Left kidney (tissue), 8 donors: ENCODE results near the gene KATNAL1. TPM values are rescaled to one million over a fixed set of nuclear protein-coding genes. Genes with fewer than 3 reads are reported as not detected.
A peak's percentile ranks its signal among the peaks of the same experiment; 100 is the strongest.

Experiments used
- DNase-seq: peaks from one replicate; pipeline ENCODE4 v3.0.0-alpha.2; 2013
- long read RNA-seq, 8 donors: transcript quantifications; one replicate each; lab custom pipeline, GENCODE V29; 2026
- polyA plus RNA-seq: library from polyadenylated mRNA; unstranded; fragments of 120-200 nt; gene quantifications from one replicate; pipeline ENCODE4 v1.2.1, GENCODE V29; 2013; ENCODE audit not compliant: insufficient read length

The KATNAL1 gene
- polyA plus RNA-seq = 16.7 TPM
- long read RNA-seq, donor 1, full-length matches to known transcripts = 6 of 6 reads
- long read RNA-seq, donor 1, partial matches to known transcripts = 0 of 6 reads
- long read RNA-seq, donor 1, other reads (novel, unspliced or antisense) = 0 of 6 reads
- long read RNA-seq, donor 2 = 0 reads
- long read RNA-seq, donor 3, full-length matches to known transcripts = 2 of 2 reads
- long read RNA-seq, donor 3, partial matches to known transcripts = 0 of 2 reads
- long read RNA-seq, donor 3, other reads (novel, unspliced or antisense) = 0 of 2 reads
- long read RNA-seq, donor 4 = 0 reads
- long read RNA-seq, donor 5, full-length matches to known transcripts = 2 of 2 reads
- long read RNA-seq, donor 5, partial matches to known transcripts = 0 of 2 reads
- long read RNA-seq, donor 5, other reads (novel, unspliced or antisense) = 0 of 2 reads
- long read RNA-seq, donor 6, full-length matches to known transcripts = 3 of 3 reads
- long read RNA-seq, donor 6, partial matches to known transcripts = 0 of 3 reads
- long read RNA-seq, donor 6, other reads (novel, unspliced or antisense) = 0 of 3 reads
- long read RNA-seq, donor 7, full-length matches to known transcripts = 3 of 3 reads
- long read RNA-seq, donor 7, partial matches to known transcripts = 0 of 3 reads
- long read RNA-seq, donor 7, other reads (novel, unspliced or antisense) = 0 of 3 reads
- long read RNA-seq, donor 8 = 0 reads

DNA sequence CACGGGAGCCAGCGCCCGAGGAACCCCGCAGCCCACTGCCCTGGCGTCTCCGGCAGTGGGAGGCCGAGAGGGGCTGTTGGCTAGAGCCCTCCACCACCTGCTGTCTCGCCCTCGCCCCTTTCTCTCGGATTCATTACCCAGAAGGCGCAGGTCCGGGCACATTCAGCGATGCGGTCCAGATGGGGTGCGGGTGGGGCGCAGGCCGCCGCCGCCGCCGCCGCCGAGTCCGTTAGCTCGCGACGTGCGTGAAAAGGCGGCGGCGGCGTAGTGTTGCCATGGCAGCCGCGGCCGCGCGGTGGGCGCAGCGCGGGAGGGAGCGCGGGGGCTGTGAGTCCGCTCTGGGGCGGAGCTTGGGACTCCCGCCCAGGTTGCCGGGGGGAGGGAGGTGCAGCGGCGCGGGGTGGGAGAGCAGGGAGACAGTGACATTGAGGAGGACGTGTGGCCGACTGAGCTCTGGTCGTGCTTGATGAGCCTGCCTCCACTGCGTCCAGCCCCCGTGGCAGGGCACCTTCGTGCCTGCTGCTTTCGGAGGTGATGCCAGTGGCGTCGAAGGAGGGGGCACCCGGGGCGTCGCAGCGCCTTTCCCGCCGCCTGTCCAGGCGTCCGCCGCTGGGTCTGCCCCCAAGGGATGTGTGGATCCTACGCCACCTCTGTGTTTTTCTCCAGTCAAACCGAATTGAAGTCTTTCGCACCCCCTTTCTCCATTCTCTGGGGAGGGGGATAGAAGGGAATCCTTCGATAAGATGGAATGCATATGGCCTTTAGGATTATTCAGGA lies at the start of gene KATNAL1:
Gene KATNAL1 (minus strand): TSS at position 358 of the 777 bp plus-strand sequence. CDS start 23,774 bp downstream, outside the sequence.
- peak; percentile 80 for DNase-seq

DNA sequence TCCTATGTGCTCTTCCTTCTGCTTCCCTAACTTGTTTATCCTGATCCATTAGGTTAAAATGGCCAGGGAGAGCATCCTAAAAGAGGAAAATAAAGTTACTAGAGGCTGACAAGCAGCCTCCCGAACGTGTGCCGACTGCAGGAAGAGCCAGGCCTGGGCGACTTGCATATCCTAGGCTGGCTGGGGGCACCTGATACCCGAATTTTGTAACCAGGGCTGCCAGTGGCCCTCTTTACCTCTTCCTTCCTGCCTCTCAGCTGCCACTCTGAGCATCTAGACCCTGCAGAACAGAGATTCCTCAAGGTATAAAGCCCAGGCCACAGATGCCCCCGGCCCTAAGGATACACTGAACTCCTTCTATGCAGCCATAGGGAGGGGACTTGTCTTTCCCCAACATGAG lies 48.5 kb upstream of the KATNAL1 start:
- no peak for DNase-seq

DNA sequence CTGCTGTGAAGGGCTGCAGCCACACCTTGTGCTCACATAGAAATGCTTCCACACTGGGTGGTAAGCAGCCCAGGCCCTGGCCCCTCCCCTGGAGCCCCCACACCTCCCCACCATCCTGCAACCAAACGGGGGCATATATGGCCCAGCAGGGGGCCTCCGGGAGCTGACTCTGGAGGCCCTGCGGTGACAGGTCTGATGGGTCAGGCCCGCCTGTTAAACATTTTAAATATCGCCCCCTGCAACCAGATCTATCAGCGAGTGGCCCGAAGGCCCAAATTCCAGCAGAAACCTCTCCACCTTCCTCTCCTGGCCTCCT lies 48.0 kb upstream of the KATNAL1 start:
- DNase-seq = peak; percentile 39

DNA sequence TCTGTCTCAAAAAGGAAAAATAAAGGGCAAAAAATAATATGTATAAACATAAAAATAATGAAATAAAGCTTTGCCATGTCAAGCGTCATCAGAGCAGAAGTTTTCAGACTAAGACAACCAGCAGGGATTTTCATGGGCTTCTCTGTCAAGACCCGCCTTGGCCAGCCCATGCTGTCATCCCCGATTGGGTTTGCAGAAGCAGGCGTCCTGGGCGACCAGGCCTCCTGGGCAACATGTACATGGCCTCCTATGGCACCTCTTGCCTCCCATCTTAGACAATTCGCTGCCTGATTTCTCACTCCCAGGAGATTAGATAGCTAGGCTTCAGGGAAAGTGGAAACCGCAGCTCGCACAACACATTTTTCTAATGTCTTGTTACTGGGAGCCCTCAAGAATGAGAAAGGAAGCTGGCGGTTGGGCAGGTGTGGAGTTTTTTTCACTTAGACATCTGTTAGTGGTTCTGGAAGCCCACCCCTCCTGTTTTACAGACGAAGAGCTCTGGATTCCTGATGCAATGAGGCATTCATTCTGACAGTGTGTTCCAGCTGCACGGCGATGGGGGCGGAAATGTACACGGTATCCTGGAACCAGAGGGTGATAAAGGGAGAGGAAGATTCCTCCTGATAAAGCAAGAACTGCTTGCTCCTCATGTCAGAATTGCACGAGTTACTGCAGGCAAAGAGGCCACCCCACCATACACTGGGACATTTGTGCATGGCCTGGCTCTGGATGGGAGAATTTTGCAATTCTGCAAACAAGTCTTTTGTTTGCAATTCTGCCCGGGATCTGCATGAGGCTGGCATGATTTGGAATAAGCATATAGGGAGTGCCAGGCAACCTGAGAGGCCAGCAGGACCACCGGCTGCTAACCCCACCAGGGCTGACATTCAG lies 47.4 kb upstream of the KATNAL1 start:
- peak; percentile 22 for DNase-seq

DNA sequence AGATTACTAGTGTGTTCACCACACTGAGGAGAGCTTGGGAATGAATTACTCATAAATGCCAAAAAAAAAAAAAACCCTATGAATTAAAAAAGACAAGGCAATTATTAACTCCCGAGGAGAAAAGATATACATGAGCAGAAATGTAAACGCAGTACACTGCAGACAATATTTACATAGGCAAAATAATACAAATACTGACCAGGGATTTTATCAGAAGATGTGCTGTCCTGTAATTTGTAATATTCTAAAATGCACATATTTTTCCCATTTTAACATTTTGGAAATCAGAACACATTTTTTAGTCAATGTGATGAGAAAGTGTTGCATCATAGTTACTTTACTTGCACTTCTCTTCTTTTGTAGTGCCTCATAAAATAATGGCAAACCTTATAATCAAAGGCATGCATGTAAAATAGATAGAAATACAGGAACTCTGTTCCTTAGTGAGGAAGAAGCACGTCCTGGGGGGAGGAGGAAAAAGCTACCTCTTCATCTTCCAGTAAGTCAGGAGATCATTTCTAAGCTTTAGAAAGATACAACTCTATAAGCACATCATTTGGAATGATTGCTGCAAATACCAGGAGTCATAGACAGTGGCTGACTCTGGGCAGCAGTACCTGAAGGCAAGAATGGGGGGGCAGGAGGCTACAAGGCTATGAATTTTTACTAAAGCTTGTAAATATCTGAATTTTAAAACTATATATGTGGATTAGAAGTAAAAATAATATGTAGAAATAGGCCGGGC lies 46.3 kb upstream of the KATNAL1 start:
- no peak for DNase-seq

DNA sequence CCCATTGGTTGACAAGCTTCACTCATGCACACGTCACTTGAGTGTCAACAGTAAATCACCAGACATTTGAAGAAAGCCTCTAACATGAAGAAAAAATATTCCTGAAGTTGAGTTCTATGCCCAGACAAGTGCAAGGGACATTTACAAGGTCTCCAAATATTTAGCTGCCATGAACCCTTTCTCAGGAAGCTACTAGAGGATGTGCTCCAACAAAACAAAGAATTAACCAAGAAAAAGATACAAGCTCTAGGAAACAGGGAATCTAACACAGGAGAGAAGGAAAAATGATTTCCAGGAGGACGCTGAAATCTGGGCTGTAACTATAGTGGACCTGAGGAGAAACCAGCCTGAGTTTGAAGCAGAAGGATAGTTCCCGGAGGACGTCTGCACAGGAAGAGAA lies 45.7 kb upstream of the KATNAL1 start:
- DNase-seq = no peak

DNA sequence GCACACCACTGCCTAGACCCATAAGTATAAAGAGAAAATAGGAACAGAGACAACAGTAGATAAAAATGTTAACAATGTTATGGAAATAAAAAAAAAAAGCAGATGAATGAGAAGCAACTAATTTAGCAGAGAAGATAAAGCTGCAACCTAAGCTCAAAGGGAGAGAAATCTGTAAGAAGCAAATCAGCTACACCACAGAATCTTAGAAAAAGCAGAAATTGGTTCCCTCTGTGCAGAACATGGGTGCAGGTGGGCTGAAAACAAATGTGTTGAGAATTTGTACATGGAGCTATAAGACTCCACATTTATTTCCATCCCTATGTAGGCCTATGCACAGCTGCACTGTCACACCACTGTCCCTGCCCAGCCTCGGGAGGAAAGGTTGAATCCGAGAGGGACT lies 44.8 kb upstream of the KATNAL1 start:
- DNase-seq = no peak

DNA sequence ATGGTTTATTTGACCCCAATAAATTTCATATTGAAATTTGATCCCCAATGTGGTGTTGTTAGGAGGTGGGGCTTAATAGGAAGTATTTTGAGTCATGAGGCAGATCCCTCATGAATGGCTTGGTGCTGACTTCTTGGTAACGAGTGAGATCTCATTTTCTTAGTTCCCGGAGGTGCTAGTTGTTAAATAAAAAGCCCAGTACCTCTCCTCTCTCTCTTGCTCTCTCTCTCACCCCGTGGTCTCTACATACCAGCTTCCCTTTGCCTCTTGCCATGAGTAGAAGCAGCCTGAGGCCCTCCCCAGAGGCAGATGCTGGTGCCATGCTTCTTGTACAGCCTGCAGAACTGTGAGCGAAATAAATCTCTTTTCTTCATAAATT lies 39.4 kb upstream of the KATNAL1 start:
- DNase-seq = no peak

DNA sequence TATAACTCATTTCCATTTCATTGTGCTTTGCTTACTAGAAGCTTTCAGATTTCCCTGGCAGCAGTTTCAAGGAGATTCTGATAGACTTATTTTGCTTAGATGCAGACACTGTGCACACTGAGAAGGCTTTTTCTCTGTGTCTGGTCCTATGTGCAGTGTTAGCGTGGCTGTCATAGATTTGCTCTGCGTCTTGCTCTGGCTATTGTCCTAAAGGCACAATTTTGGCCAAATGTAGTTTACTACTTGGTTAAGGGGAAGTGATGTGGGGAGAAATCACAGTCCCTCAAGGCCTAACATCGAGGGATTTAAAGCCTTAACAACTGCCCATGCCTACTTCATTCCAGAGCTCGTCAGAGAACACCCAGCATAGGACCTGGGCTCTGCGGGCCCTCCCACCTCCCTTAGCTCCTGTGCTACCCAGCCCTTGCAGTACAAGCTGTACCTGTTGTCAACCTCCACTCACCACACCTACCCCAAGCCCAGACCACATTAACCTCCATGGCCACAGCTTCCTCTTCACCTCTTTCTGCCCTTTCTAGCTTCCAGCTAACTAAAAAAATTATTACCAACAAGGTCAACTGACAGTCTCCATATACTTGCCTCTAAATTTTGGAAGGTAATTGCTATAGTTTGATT lies 38.9 kb upstream of the KATNAL1 start:
- no peak for DNase-seq

DNA sequence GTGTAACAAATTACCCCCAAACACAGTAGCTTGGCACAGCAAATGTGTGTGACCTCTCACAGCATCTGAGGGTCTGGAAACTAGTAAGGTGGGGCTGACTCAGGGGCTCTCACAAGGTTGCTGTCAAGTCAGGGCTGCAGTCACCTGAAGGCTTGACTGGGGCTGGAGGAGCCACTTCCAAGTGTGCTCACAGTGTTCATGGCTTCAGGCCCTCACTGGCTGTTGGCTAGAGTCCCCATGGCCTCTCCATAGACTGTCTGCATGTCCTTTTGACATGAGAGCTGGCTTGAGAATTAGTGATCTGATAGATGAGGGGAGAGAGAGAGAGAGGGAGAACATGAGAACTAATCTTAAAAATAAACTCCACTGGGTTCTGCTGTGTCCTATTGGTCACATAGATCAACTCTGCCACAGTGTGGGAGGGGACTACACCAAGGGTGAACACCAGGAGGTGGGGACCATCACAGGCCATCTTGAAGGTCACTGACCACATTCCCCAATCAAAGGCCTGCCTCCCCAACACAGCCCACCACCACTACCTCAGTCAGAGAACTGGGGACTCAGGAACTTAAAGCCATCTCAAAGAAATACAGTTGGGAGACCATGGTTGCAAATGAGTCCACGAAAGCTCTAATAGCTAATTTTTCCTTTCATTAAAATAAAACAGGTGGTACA lies 38.2 kb upstream of the KATNAL1 start:
- no peak for DNase-seq

DNA sequence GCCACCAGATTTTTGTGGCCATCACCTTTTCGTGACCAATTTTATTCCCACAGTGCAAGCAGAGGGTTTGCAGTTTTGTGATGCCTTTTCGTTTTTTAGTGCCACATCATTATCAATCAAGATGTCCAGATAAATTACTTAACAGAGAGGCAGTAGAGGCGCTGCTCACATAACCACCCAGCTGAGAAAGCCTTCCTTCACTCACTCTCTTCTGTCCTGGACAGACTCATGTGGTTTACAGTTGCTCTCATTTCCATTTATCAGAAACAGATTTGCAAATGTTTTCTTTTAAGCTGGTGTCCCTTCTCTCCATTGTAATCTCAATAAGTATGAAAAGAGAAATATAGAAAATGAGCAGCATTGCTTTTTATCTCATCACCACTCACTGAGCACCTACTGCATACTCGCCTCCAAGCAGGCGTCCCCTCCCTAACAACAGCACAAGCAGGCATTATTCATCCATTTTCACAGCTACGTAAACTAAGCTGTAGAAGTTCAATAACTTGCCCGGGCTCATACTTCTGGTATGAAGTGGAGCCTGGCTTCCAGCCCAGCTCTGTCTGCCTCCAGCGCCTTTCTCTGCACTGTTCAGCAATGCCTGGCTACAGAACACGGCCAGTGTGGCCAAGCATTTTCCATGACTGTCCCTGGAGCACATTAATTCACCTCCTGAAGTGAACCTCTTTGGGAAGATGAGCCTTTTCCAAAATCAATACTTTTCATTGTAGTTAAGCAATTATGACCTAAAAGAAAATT lies 34.6 kb upstream of the KATNAL1 start:
- peak; percentile 11 for DNase-seq

DNA sequence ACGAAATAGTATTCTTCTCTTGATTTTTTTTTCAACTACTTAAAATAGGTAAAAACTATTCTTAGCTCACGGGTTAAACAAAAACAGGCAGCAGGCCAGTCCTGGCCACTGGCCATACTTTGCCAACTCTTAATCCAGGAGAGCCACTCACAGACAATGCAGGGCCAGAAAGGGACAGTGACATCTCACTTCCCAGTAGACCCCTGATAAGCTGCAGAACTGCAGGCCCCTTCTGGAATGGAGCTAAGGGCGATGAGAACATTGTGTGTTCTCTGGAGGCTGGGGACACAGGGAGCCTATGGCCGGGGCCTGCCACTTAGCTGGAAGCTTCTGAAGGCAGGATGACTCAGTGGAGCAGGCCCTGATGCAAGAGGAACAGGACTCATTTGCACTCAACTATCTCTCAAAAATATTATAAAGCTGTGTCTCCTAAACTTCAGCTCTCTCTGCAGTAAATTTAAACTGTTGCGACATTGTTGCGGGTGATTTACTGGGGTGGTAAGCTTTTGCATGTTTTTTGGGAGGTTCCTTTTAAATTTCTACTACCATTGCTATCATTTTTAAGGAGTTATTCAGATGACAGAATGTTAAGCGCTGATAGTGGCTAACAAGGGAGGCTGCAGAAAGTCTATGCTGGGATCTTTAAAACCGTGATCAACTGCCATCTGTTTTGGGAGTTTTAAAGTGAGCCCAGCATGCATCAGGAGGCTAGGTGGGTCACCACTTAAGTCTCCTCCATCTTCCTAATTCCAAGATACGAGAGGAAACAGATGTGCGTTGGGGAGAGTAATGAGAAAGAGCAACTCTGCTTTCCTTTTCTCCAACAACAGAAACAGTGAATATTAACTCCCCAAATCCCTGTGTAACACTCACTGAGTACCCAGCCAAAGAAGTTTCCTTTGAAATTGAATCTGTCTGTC lies 33.2 kb upstream of the KATNAL1 start:
- peak; percentile 5 for DNase-seq

DNA sequence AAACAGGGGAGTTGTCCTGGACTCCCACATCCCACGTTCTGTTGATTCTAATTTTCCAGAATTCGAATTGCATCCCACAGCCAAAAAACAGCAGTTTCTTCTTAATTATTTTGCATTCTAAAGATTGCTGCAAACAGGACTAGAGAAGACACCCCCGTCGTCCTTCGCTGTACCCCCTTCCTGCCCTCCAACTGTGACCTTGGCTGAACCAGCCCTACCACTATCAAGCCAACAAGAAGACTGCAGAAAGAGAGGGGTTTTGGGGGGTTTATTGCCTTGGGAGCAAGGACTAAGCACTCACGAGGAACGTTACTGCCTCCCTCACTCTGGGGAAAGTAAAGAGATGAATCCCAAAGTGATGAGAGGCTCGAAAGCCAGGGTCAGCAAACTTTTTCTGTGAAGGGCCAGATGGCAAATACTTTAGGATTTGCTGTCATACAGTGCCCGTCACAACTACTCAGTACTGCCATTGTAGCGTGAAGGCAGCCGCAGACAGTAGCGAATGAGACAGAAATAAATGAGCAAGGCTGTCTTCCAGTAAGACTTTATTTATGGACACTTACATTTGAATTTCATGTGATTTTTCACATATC lies 32.5 kb upstream of the KATNAL1 start:
- DNase-seq = no peak

DNA sequence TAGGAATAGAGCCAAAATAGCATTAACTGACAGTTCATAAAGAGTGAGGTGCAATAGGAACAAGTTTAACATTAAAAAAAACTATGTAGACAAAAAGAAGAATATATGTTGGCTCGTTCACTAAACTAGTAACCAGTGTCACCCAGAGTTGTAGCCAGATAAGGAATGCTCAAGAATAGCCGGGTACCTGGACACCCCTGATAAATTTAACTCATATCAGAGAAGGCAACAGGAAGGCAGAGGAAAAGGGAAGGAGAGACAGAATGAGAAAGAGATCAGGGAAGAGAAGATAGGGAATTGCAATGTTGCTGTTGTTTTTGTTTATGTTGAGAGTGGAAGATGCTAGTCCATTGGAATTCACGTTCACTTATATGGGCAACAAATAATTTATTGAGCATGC lies 31.6 kb upstream of the KATNAL1 start:
- DNase-seq = no peak

DNA sequence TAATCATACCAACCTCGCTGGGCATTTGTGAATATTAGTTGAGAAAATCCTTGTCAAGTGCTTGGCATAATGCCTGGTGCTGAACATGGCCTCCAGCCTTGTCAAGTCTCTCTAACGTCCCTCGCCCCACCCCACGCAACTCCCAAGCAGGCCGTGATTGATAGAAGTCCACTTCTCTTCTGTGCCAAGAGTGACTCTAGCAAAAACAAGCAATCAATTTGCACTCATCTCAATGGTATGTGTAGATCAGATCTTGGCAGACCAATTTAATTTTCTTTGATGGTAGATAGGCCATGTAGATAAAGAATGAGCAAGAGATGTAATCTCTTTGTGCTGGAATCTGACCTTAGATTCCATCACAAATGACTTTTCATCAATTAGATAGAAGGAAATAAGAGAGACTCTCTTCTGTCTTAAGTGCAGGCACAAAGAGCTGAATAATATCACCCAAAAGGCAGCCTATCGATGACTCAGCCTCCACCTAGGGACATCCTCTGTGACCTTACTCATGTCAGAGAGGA lies 31.0 kb upstream of the KATNAL1 start:
- no peak for DNase-seq

DNA sequence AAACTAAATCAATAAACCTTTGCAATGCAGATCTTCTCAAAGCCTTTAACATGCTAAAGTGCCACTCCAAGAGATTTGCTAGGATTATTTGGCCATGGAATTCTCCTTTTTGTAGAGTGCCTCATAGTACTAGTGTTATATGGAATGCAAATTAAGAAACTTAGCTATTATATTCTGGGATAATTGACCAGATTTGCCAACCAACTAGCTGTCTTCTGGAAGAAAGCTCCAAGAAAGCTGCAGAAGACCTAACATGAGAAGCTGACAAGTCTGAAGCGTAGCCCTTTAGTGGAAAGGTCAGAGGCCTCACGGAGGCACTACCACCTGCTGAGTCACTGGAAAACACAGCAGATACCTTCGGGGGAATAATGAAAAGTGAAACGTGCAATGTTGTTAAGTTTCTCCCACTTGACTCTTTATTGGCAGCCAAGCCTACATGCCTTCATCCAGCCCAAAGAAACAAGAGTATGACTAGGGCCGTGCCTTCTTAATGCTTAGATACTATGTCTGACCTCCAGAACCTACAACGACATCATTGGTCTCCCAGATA lies 29.8 kb upstream of the KATNAL1 start:
- DNase-seq = no peak
